Peyer's patch (tissue), 4 donors: ENCODE results near the gene IGFBP3. TPM values are rescaled to one million over a fixed set of nuclear protein-coding genes. Genes with fewer than 3 reads are reported as not detected.
"Not testable (repeated sequence)": the region's sequence is repeated elsewhere in the genome, so short reads cannot be mapped to it uniquely, and the experiment has no call there.

ENCODE experiments used
- DNase-seq, 3 donors: peaks; one replicate each; pipeline ENCODE4 v3.0.0-alpha.2; 2017 to 2019
- H3K27ac ChIP-seq, 4 donors: fragments of 200-600 bp; sonication (generic); one replicate each; pipeline ENCODE4 v1.5.1; 2016 to 2019
- H3K27me3 ChIP-seq, 2 donors: fragments of 200-600 bp; sonication (generic); one replicate each; pipeline ENCODE4 v1.5.1; 2019
- H3K36me3 ChIP-seq, 3 donors: fragments of 200-600 bp; sonication (generic); one replicate each; pipeline ENCODE4 v1.5.1; 2016 to 2019
- H3K4me1 ChIP-seq, 4 donors: fragments of 200-600 bp; sonication (generic); one replicate each; pipeline ENCODE4 v1.5.1; 2016 to 2019
- H3K4me3 ChIP-seq, 4 donors: fragments of 200-600 bp; sonication (generic); 1 replicate in 3 of 4; 2 replicates in 1 of 4; pipeline ENCODE4 v1.5.1; 2016 to 2019; ENCODE audit warnings: mild to moderate bottlenecking in 1 of 4
- H3K9me3 ChIP-seq, 4 donors: fragments of 200-600 bp; sonication (generic); one replicate each; pipeline ENCODE4 v1.5.1; 2016 to 2019; ENCODE audit warnings: mild to moderate bottlenecking in 1 of 4
- CTCF ChIP-seq, 6 experiments: fragments of 450-650 bp in 4 of 6; fragments of 200-600 bp in 2 of 6; sonication (generic) in 1 of 6; IDR thresholded peaks; one replicate each; pipeline ENCODE4 v1.5.1; 2017 to 2019; ENCODE audit warnings: antibody characterized with exemption in 6 of 6, mild to moderate bottlenecking in 3 of 6, moderate library complexity in 1 of 6
- POLR2A ChIP-seq, 2 donors: fragments of 450-650 bp; IDR thresholded peaks; one replicate each; pipeline ENCODE4 v1.5.1; 2017; ENCODE audit warnings: antibody characterized with exemption in 2 of 2, mild to moderate bottlenecking in 2 of 2, moderate library complexity in 2 of 2
- total RNA-seq, 4 donors: library from RNA; depleted of rRNA; stranded (reverse); fragments of >200 nt; gene quantifications; one replicate each; pipeline ENCODE4 v1.1.0, GENCODE V29; 2016

Gene IGFBP3
- total RNA-seq, 4 donors from 2014 or later = 14.4 to 82.2 (median 35.1) TPM

GRCh38 chr7:45967591-45968157 lies 46.6 kb upstream of the IGFBP3 start:
- no peak overlapping the region for H3K4me3 ChIP-seq
- no peaks in the 10 kb centered on the region for H3K4me1 ChIP-seq
- TF ChIP-seq CTCF (IDR thresholded peaks at IDR 0.05) (no peak), POLR2A (IDR thresholded peaks at IDR 0.05) (no peak)
- H3K36me3 ChIP-seq = no peaks in the 10 kb centered on the region
- no peak for DNase-seq
- no peak overlapping the region for H3K27ac ChIP-seq
- H3K27me3 ChIP-seq = no peaks in the 10 kb centered on the region
- H3K9me3 ChIP-seq = no peaks in the 10 kb centered on the region

- TF ChIP-seq CTCF (IDR thresholded peaks at IDR 0.05) (no peak), POLR2A (IDR thresholded peaks at IDR 0.05) (no peak)
- Histone ChIP-seq H3K9me3 (no peaks in the 10 kb centered on the region), H3K36me3 (no peaks in the 10 kb centered on the region), H3K4me1 (no peaks in the 10 kb centered on the region), H3K4me3 (no peak overlapping the region), H3K27me3 (no peaks in the 10 kb centered on the region), H3K27ac (no peak overlapping the region)
- DNase-seq = no peak
These were observed 41.8 kb upstream of the IGFBP3 start for GRCh38 chr7:45962861-45963260.

GRCh38 chr7:45957721-45958120 lies 36.6 kb upstream of the IGFBP3 start:
- H3K4me1 ChIP-seq = no peaks in the 10 kb centered on the region
- no peaks in the 10 kb centered on the region for H3K9me3 ChIP-seq
- DNase-seq = no peak
- H3K36me3 ChIP-seq = no peaks in the 10 kb centered on the region
- no peak overlapping the region for H3K4me3 ChIP-seq
- TF ChIP-seq POLR2A (IDR thresholded peaks at IDR 0.05) (no peak), CTCF (IDR thresholded peaks at IDR 0.05) (no peak)
- H3K27ac ChIP-seq = no peak overlapping the region
- H3K27me3 ChIP-seq = no peaks in the 10 kb centered on the region

GRCh38 chr7:45955286-45955685 lies 34.2 kb upstream of the IGFBP3 start:
- no peaks in the 10 kb centered on the region for H3K36me3 ChIP-seq
- no peak for DNase-seq
- TF ChIP-seq POLR2A (IDR thresholded peaks at IDR 0.05) (no peak), CTCF (IDR thresholded peaks at IDR 0.05) (no peak)
- no peaks in the 10 kb centered on the region for H3K4me1 ChIP-seq
- H3K27me3 ChIP-seq = no peaks in the 10 kb centered on the region
- H3K9me3 ChIP-seq = no peaks in the 10 kb centered on the region
- no peak overlapping the region for H3K27ac ChIP-seq
- no peak overlapping the region for H3K4me3 ChIP-seq

GRCh38 chr7:45953055-45953454 lies 32.0 kb upstream of the IGFBP3 start:
- H3K27ac ChIP-seq, H3K36me3 ChIP-seq, H3K9me3 ChIP-seq, H3K4me3 ChIP-seq, H3K4me1 ChIP-seq, DNase-seq, H3K27me3 ChIP-seq: not testable (repeated sequence)

GRCh38 chr7:45944058-45944457 lies 23.0 kb upstream of the IGFBP3 start:
- Histone ChIP-seq H3K36me3 (no peaks in the 10 kb centered on the region), H3K9me3 (no peaks in the 10 kb centered on the region), H3K4me1 (no peaks in the 10 kb centered on the region), H3K27ac (no peak overlapping the region), H3K4me3 (no peak overlapping the region), H3K27me3 (no peaks in the 10 kb centered on the region)
- no peak for DNase-seq
- TF ChIP-seq POLR2A (IDR thresholded peaks at IDR 0.05) = no peak
- no peak for TF ChIP-seq CTCF (IDR thresholded peaks at IDR 0.05)
